ENCODE results near the gene LRCOL1. TPM values are rescaled to one million over a fixed set of nuclear protein-coding genes. Genes with fewer than 3 reads are reported as not detected.

The LRCOL1 gene
- total RNA-seq, 1 experiment from 2014 or later = not detected

DNA sequence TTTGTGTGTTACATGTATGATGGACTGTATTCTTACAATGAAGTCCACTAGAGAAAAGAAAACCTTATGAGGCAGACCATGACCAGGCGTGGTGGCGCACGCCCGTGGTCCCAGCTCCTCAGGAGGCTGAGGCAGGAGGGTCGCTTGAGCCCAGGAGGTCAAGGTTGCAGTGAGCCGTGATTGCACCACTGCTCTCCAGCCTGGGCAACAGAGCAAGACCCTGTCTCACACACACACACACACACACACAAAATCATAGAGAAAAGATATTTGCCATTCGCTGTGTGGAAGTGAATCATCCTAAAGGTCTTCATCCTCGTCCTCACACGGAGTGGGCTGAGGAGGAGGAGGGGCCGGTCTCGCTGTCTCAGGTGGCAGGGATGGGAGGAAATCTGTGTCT lies 32.3 kb downstream of the LRCOL1 start:
- Histone ChIP-seq H3K79me2 (ENCODE audit: insufficient read depth, low read length) (no peaks in the 10 kb centered on the region), H3K4me2 (ENCODE audit: low read length) (no peak overlapping the region), H4K20me1 (ENCODE audit: insufficient read depth) (no peaks in the 10 kb centered on the region), H3K9me3 (ENCODE audit: control insufficient read depth in 1 of 2, insufficient read depth in 1 of 2, low read depth in 1 of 2, low read length in 2 of 2) (no peaks in the 10 kb centered on the region), H2AFZ (ENCODE audit: low read depth, low read length, poor library complexity, severe bottlenecking) (no peak overlapping the region), H3K27ac (ENCODE audit: low read depth, low read length) (no peak overlapping the region), H3K27me3 (ENCODE audit: insufficient read depth, low read length) (no peaks in the 10 kb centered on the region), H3K4me3 (replicated peaks in 1 of 2; ENCODE audit: low read depth in 1 of 2, low read length in 2 of 2) (no peak overlapping the region), H3K9ac (ENCODE audit: low read length) (no peak overlapping the region), H3K4me1 (ENCODE audit: control insufficient read depth in 1 of 2, insufficient read depth in 2 of 2, low read length in 2 of 2) (no peaks in the 10 kb centered on the region), H3K9me2 (ENCODE audit: insufficient read depth) (no peaks in the 10 kb centered on the region), H3K36me3 (ENCODE audit: control insufficient read depth in 1 of 2, insufficient read depth in 2 of 2, low read length in 2 of 2) (peaks cover 21 to 22% of the 10 kb centered on the region in 2 experiments)
- TF ChIP-seq, protein P1, sequence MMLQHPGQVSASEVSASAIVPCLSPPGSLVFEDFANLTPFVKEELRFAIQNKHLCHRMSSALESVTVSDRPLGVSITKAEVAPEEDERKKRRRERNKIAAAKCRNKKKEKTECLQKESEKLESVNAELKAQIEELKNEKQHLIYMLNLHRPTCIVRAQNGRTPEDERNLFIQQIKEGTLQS (IDR thresholded peaks at IDR 0.05) = no peak
- TF ChIP-seq ZNF274 (IDR thresholded peaks at IDR 0.05; ENCODE audit: low read depth, low read length) (no peak), CBX3 (IDR thresholded peaks at IDR 0.05; ENCODE audit: low read depth) (no peak), EGR1 (IDR thresholded peaks at IDR 0.05; ENCODE audit: low read depth) (no peak), EZH2phosphoT487 (IDR thresholded peaks at IDR 0.05; ENCODE audit: borderline replicate concordance) (no peak), EZH2 (IDR thresholded peaks at IDR 0.05) (no peak), SIN3A (IDR thresholded peaks at IDR 0.05; ENCODE audit: low read depth) (no peak), CEBPB (IDR thresholded peaks at IDR 0.05; ENCODE audit: low read depth) (no peak), JUND (IDR thresholded peaks at IDR 0.05) (no peak), ELF1 (IDR thresholded peaks at IDR 0.05; ENCODE audit: borderline replicate concordance, low read depth) (no peak), RAD21 (IDR thresholded peaks at IDR 0.05; ENCODE audit: low read depth) (no peak)
- TF ChIP-seq, protein P2, sequence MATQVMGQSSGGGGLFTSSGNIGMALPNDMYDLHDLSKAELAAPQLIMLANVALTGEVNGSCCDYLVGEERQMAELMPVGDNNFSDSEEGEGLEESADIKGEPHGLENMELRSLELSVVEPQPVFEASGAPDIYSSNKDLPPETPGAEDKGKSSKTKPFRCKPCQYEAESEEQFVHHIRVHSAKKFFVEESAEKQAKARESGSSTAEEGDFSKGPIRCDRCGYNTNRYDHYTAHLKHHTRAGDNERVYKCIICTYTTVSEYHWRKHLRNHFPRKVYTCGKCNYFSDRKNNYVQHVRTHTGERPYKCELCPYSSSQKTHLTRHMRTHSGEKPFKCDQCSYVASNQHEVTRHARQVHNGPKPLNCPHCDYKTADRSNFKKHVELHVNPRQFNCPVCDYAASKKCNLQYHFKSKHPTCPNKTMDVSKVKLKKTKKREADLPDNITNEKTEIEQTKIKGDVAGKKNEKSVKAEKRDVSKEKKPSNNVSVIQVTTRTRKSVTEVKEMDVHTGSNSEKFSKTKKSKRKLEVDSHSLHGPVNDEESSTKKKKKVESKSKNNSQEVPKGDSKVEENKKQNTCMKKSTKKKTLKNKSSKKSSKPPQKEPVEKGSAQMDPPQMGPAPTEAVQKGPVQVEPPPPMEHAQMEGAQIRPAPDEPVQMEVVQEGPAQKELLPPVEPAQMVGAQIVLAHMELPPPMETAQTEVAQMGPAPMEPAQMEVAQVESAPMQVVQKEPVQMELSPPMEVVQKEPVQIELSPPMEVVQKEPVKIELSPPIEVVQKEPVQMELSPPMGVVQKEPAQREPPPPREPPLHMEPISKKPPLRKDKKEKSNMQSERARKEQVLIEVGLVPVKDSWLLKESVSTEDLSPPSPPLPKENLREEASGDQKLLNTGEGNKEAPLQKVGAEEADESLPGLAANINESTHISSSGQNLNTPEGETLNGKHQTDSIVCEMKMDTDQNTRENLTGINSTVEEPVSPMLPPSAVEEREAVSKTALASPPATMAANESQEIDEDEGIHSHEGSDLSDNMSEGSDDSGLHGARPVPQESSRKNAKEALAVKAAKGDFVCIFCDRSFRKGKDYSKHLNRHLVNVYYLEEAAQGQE (IDR thresholded peaks at IDR 0.05; ENCODE audit: low read depth) = no peak
- TF ChIP-seq, protein P3, sequence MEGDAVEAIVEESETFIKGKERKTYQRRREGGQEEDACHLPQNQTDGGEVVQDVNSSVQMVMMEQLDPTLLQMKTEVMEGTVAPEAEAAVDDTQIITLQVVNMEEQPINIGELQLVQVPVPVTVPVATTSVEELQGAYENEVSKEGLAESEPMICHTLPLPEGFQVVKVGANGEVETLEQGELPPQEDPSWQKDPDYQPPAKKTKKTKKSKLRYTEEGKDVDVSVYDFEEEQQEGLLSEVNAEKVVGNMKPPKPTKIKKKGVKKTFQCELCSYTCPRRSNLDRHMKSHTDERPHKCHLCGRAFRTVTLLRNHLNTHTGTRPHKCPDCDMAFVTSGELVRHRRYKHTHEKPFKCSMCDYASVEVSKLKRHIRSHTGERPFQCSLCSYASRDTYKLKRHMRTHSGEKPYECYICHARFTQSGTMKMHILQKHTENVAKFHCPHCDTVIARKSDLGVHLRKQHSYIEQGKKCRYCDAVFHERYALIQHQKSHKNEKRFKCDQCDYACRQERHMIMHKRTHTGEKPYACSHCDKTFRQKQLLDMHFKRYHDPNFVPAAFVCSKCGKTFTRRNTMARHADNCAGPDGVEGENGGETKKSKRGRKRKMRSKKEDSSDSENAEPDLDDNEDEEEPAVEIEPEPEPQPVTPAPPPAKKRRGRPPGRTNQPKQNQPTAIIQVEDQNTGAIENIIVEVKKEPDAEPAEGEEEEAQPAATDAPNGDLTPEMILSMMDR (IDR thresholded peaks at IDR 0.05 in 2 of 3, conservative IDR thresholded peaks at IDR 0.05 in 1 of 3; ENCODE audit: borderline replicate concordance in 1 of 3, insufficient read depth in 1 of 3, low read depth in 2 of 3, low read length in 2 of 3) = no peak
- DNase-seq (ENCODE audit: low read depth, low spot score) (no peak), ATAC-seq (no peak)
- CTCF ChIA-PET = no interaction called here
- RAD21 ChIA-PET (ENCODE audit: low non-redundant PET in 1 of 2, low total read pairs in 2 of 2, uncharacterized antibody in 2 of 2, unreplicated experiment in 2 of 2) = no interaction called here
- intact Hi-C loops (cut with micrococcal nuclease) = no loop called here
- BruUV-seq (replicated peaks) = no TSS peak
- POLR2A ChIA-PET = no interaction called here
